Smooth muscle cell (in vitro differentiated cells): ENCODE data around the gene CELF4. TPM values are rescaled to one million over a fixed set of nuclear protein-coding genes. Genes with fewer than 3 reads are reported as not detected.
A peak's percentile ranks its signal among the peaks of the same experiment; 100 is the strongest.

ENCODE experiments used
- DNase-seq: peaks from one replicate; lab custom pipeline; 2025; ENCODE audit not compliant: unreplicated experiment; lab: John Stamatoyannopoulos, UW
- H2AFZ ChIP-seq: fragments of 200-600 bp; sonication (generic); 2 replicates; pipeline ENCODE4 v1.6.0; 2016; ENCODE audit warnings: antibody characterized with exemption, low read depth, mild to moderate bottlenecking
- H3F3A ChIP-seq: fragments of 200-600 bp; sonication (generic); 2 replicates; pipeline ENCODE4 v1.6.0; 2017; ENCODE audit warnings: antibody characterized with exemption, low read depth
- H3K27ac ChIP-seq: fragments of 200-600 bp; sonication (generic); 2 replicates; pipeline ENCODE4 v1.5.1; 2016; ENCODE audit warnings: low read depth, mild to moderate bottlenecking
- H3K27me3 ChIP-seq: fragments of 200-600 bp; sonication (generic); 2 replicates; pipeline ENCODE4 v1.6.1; 2016; ENCODE audit warnings: low read depth, mild to moderate bottlenecking
- H3K36me3 ChIP-seq: fragments of 200-600 bp; sonication (generic); 2 replicates; pipeline ENCODE4 v1.5.1; 2016; ENCODE audit warnings: low read depth
- H3K4me1 ChIP-seq: fragments of 200-600 bp; sonication (generic); 2 replicates; pipeline ENCODE4 v1.5.1; 2016; ENCODE audit warnings: low read depth
- H3K4me2 ChIP-seq: fragments of 200-600 bp; sonication (generic); 2 replicates; pipeline ENCODE4 v1.6.0; 2016; ENCODE audit warnings: mild to moderate bottlenecking
- H3K4me3 ChIP-seq: fragments of 200-600 bp; sonication (generic); 2 replicates; pipeline ENCODE4 v1.5.1; 2016; ENCODE audit warnings: mild to moderate bottlenecking
- H3K79me2 ChIP-seq: fragments of 200-600 bp; sonication (generic); 2 replicates; pipeline ENCODE4 v1.6.0; 2016; ENCODE audit warnings: low read depth, mild to moderate bottlenecking
- H3K9ac ChIP-seq: fragments of 200-600 bp; sonication (generic); 2 replicates; pipeline ENCODE4 v1.6.0; 2016; ENCODE audit warnings: low read depth
- H3K9me3 ChIP-seq: fragments of 200-600 bp; sonication (generic); replicated peaks from 2 replicates; pipeline ENCODE4 v1.5.1; 2016; ENCODE audit warnings: low read depth
- H4K20me1 ChIP-seq: fragments of 200-600 bp; sonication (generic); 2 replicates; pipeline ENCODE4 v1.6.0; 2016; ENCODE audit warnings: low read depth
- CTCF ChIP-seq: fragments of 200-600 bp; sonication (generic); IDR thresholded peaks from 2 replicates; pipeline ENCODE4 v1.5.1; 2017; ENCODE audit warnings: borderline replicate concordance, mild to moderate bottlenecking, antibody characterized with exemption; ENCODE audit not compliant: insufficient read depth, poor library complexity, severe bottlenecking
- WGBS: methylation state at CpG from one replicate; pipeline ENCODE4 v1.1.7; 2016; ENCODE audit warnings: low lambda C conversion rate; 5-methylcytosine and 5-hydroxymethylcytosine counted together
- polyA plus RNA-seq: library from polyadenylated mRNA; unstranded; fragments of >200 nt; fragmentation: Nextera tagmentation; extraction: Ambion mirVana; gene quantifications from 2 replicates; pipeline ENCODE4 v1.2.1, GENCODE V29; 2016
- total RNA-seq: library from RNA; depleted of rRNA; stranded (reverse); fragments of >200 nt; gene quantifications from 2 replicates; pipeline ENCODE4 v1.2.3, GENCODE V29; 2014

Gene CELF4
- total and polyA plus RNA-seq, 2 experiments from 2014 or later, result 0.40 TPM; not detected in 1

DNA sequence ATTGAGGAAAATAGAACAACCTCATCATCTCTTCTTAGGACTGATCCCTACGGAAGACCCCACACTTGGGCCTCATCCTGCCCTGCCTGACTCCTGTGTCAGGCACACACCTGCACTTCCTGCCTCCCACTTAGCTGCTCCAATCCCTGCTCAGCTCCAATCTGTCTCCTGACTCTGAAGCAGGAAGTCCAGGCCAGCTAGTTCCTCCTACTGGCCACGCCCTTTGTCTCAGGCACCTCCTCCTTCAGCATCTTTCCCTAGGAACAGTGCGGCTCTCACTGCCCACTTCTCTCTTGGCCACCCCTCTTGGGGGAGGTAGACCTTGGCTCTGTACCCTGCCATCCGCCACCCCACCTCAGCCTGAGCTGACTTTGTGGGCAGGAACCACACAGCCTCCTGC lies 135.8 kb downstream of the CELF4 start:
- Histone ChIP-seq H3K9ac (no peak overlapping the region), H2AFZ (no peak overlapping the region), H3F3A (no peaks in the 10 kb centered on the region), H3K27me3 (peaks cover 34% of the 10 kb centered on the region), H3K4me3 (no peak overlapping the region), H3K4me1 (no peaks in the 10 kb centered on the region), H3K9me3 (no peaks in the 10 kb centered on the region), H3K79me2 (no peaks in the 10 kb centered on the region), H3K27ac (no peak overlapping the region), H3K4me2 (no peak overlapping the region), H4K20me1 (no peaks in the 10 kb centered on the region), H3K36me3 (no peaks in the 10 kb centered on the region)
- WGBS, result 90% methylated on average over 4 of the region's 4 CpGs
- DNase-seq, result no peak
- no peak for TF ChIP-seq CTCF

GRCh38 chr18:37428288-37428974 lies 137.2 kb downstream of the CELF4 start:
- Histone ChIP-seq H3K36me3 (no peaks in the 10 kb centered on the region), H4K20me1 (no peaks in the 10 kb centered on the region), H3K9ac (no peak overlapping the region), H3K9me3 (no peaks in the 10 kb centered on the region), H2AFZ (no peak overlapping the region), H3K79me2 (no peaks in the 10 kb centered on the region), H3K4me3 (no peak overlapping the region), H3K27me3 (peaks cover 28% of the 10 kb centered on the region), H3F3A (no peaks in the 10 kb centered on the region), H3K27ac (no peak overlapping the region), H3K4me2 (no peak overlapping the region), H3K4me1 (no peaks in the 10 kb centered on the region)
- no peak for DNase-seq
- TF ChIP-seq CTCF, result no peak
- WGBS, result 79% methylated on average over 7 of the region's 7 CpGs

- H3F3A ChIP-seq, result peaks cover 1% of the 10 kb centered on the region
- no peaks in the 10 kb centered on the region for H3K9me3 ChIP-seq
- peaks cover 5% of the 10 kb centered on the region for H3K4me1 ChIP-seq
- no peaks in the 10 kb centered on the region for H3K36me3 ChIP-seq
- H3K27ac ChIP-seq, result no peak overlapping the region
- H2AFZ ChIP-seq, result no peak overlapping the region
- H3K4me3 ChIP-seq, result no peak overlapping the region
- 44% methylated on average over 15 of the region's 15 CpGs for WGBS
- peaks cover 3% of the 10 kb centered on the region for H4K20me1 ChIP-seq
- H3K4me2 ChIP-seq, result peak overlapping the region; percentile 22
- H3K79me2 ChIP-seq, result no peaks in the 10 kb centered on the region
- peaks cover 24% of the 10 kb centered on the region for H3K27me3 ChIP-seq
- TF ChIP-seq CTCF, result no peak
- H3K9ac ChIP-seq, result no peak overlapping the region
- peak; percentile 6 for DNase-seq
These were observed 139.0 kb downstream of the CELF4 start for GRCh38 chr18:37426586-37426985.

- H2AFZ ChIP-seq, result no peak overlapping the region
- TF ChIP-seq CTCF, result no peak
- H3K4me1 ChIP-seq, result peaks cover 12% of the 10 kb centered on the region
- no peaks in the 10 kb centered on the region for H3K79me2 ChIP-seq
- no peak overlapping the region for H3K9ac ChIP-seq
- H3K36me3 ChIP-seq, result no peaks in the 10 kb centered on the region
- H4K20me1 ChIP-seq, result peaks cover 6% of the 10 kb centered on the region
- H3K27ac ChIP-seq, result no peak overlapping the region
- H3K27me3 ChIP-seq, result peaks cover 24% of the 10 kb centered on the region
- H3K9me3 ChIP-seq, result no peaks in the 10 kb centered on the region
- 69% methylated on average over 6 of the region's 6 CpGs for WGBS
- H3K4me3 ChIP-seq, result no peak overlapping the region
- no peak for DNase-seq
- no peak overlapping the region for H3K4me2 ChIP-seq
- H3F3A ChIP-seq, result peaks cover 8% of the 10 kb centered on the region
These were observed 140.4 kb downstream of the CELF4 start for GRCh38 chr18:37425222-37425621.
